HCT116 (cell line): ENCODE data around the gene SEZ6. TPM values are rescaled to one million over a fixed set of nuclear protein-coding genes. Genes with fewer than 3 reads are reported as not detected.

Experiments
- ATAC-seq: fragments of 200-7000 bp; cut with Tn5 transposase; 2 replicates; pipeline ENCODE4 v1.9.1; 2020; ENCODE audit warnings: mild to moderate bottlenecking, moderate library complexity
- BruUV-seq: library from RNA; stranded (reverse); fragments of 400-500 nt; replicated peaks from 2 replicates; lab custom pipeline; 2021; lab: Mats Ljungman, UMichigan
- CTCF ChIA-PET: fragments of 300-600 bp; sonication (Branson Sonifier 250); formaldehyde crosslinking; loops from one replicate; lab custom pipeline; 2021; ENCODE audit warnings: antibody characterized with exemption; lab: Charles Lee
- POLR2A ChIA-PET: fragments of 300-600, 350-600 bp; sonication (Branson Sonifier 250); formaldehyde crosslinking; loops from one replicate; lab custom pipeline; 2021; ENCODE audit warnings: antibody characterized with exemption; lab: Charles Lee
- RAD21 ChIA-PET, 2 experiments: fragments of 300-600 bp; sonication (Branson Sonifier 250); formaldehyde crosslinking; loops; one replicate each; lab custom pipeline; 2023; ENCODE audit warnings: low total read pairs in 2 of 2; ENCODE audit not compliant: uncharacterized antibody in 2 of 2, unreplicated experiment in 2 of 2, low non-redundant PET in 1 of 2; lab: Charles Lee
- DNase-seq: peaks from one replicate; pipeline ENCODE4 v3.0.0-alpha.2; 2010; ENCODE audit warnings: low read depth, low spot score
- H2AFZ ChIP-seq: fragments of 200-600 bp; shearing (Covaris generic), sonication (generic); 2 replicates; pipeline ENCODE4 v1.6.1; 2017; ENCODE audit warnings: low read depth, mixed run types, mixed read lengths, antibody characterized with exemption, low read length; ENCODE audit not compliant: poor library complexity, severe bottlenecking
- H3K27ac ChIP-seq: 2 replicates; pipeline ENCODE4 v1.5.1; 2012; ENCODE audit warnings: low read depth, low read length
- H3K27me3 ChIP-seq: fragments of 200-600 bp; sonication (generic); 2 replicates; pipeline ENCODE4 v1.6.1; 2016; ENCODE audit warnings: mixed run types, low read length, mixed read lengths; ENCODE audit not compliant: insufficient read depth
- H3K36me3 ChIP-seq, 2 experiments: fragments of 200-500 bp in 1 of 2; fragments of 200-600 bp in 1 of 2; sonication (Bioruptor generic) in 1 of 2; sonication (generic) in 1 of 2; 2 replicates each; pipeline versions ENCODE4 v1.5.1 to v1.6.1; 2014 to 2016; ENCODE audit warnings: low read length in 2 of 2, inconsistent platforms in 1 of 2, mixed read lengths in 1 of 2, mixed run types in 1 of 2; ENCODE audit not compliant: insufficient read depth in 2 of 2, control insufficient read depth in 1 of 2
- H3K4me1 ChIP-seq, 2 experiments: fragments of 200-600 bp in 1 of 2; sonication (generic) in 1 of 2; 2 replicates each; pipeline versions ENCODE4 v1.5.1 to v1.6.1; 2012 to 2017; ENCODE audit warnings: low read length in 2 of 2, inconsistent platforms in 1 of 2, mild to moderate bottlenecking in 1 of 2, mixed read lengths in 1 of 2, mixed run types in 1 of 2, moderate library complexity in 1 of 2; ENCODE audit not compliant: insufficient read depth in 2 of 2, control insufficient read depth in 1 of 2
- H3K4me2 ChIP-seq: fragments of 200-600 bp; sonication (generic); 2 replicates; pipeline ENCODE4 v1.6.1; 2017; ENCODE audit warnings: mixed run types, low read length, mixed read lengths
- H3K4me3 ChIP-seq, 2 experiments: fragments of 200-600 bp in 1 of 2; sonication (generic) in 1 of 2; replicated peaks in 1 of 2; 2 replicates each; pipeline ENCODE4 v1.5.1; 2011 to 2016; ENCODE audit warnings: low read length in 2 of 2, control low read depth in 1 of 2, low read depth in 1 of 2, mild to moderate bottlenecking in 1 of 2, mixed read lengths in 1 of 2, mixed run types in 1 of 2
- H3K79me2 ChIP-seq: fragments of 200-600 bp; sonication (generic); 2 replicates; pipeline ENCODE4 v1.6.1; 2017; ENCODE audit warnings: mild to moderate bottlenecking, mixed run types, low read length, moderate library complexity, mixed read lengths; ENCODE audit not compliant: insufficient read depth
- H3K9ac ChIP-seq: fragments of 200-600 bp; sonication (generic); 2 replicates; pipeline ENCODE4 v1.6.1; 2016; ENCODE audit warnings: low read length, mixed read lengths
- H3K9me2 ChIP-seq: fragments of 200-600 bp; sonication (generic), shearing (Covaris generic); 2 replicates; pipeline ENCODE4 v1.6.1; 2017; ENCODE audit warnings: mixed run types, mild to moderate bottlenecking, moderate library complexity; ENCODE audit not compliant: insufficient read depth
- H3K9me3 ChIP-seq, 2 experiments: fragments of 200-500 bp in 1 of 2; fragments of 200-600 bp in 1 of 2; sonication (Bioruptor generic) in 1 of 2; sonication (generic) in 1 of 2; 2 replicates each; pipeline ENCODE4 v1.6.1; 2014 to 2017; ENCODE audit warnings: low read length in 2 of 2, mixed read lengths in 2 of 2, inconsistent platforms in 1 of 2, low read depth in 1 of 2, mild to moderate bottlenecking in 1 of 2, mixed run types in 1 of 2, moderate library complexity in 1 of 2; ENCODE audit not compliant: control insufficient read depth in 1 of 2, insufficient read depth in 1 of 2
- H4K20me1 ChIP-seq: fragments of 200-600 bp; sonication (generic), shearing (Covaris generic); 2 replicates; pipeline ENCODE4 v1.6.1; 2017; ENCODE audit warnings: mixed run types, mild to moderate bottlenecking, moderate library complexity; ENCODE audit not compliant: insufficient read depth
- ATF3 ChIP-seq: IDR thresholded peaks from 2 replicates; pipeline ENCODE4 v1.6.1; 2012
- CEBPB ChIP-seq: IDR thresholded peaks from 2 replicates; pipeline ENCODE4 v1.6.1; 2012; ENCODE audit warnings: low read depth
- FOSL1 ChIP-seq: IDR thresholded peaks from 2 replicates; pipeline ENCODE4 v1.6.1; 2012; ENCODE audit warnings: low read depth
- MAX ChIP-seq: IDR thresholded peaks from 2 replicates; pipeline ENCODE4 v1.6.1; 2012
- POLR2A ChIP-seq: IDR thresholded peaks from 2 replicates; pipeline ENCODE4 v1.7.0; 2011; ENCODE audit warnings: borderline replicate concordance; ENCODE audit not compliant: insufficient read depth, insufficient read length; ENCODE audit errors: extremely low read depth
- POLR2AphosphoS5 ChIP-seq: IDR thresholded peaks from 2 replicates; pipeline ENCODE4 v1.6.1; 2011; ENCODE audit warnings: mild to moderate bottlenecking, low read depth, low read length, moderate library complexity
- RAD21 ChIP-seq: IDR thresholded peaks from 2 replicates; pipeline ENCODE4 v1.6.1; 2012; ENCODE audit warnings: low read depth, mild to moderate bottlenecking
- REST ChIP-seq: IDR thresholded peaks from 2 replicates; pipeline ENCODE4 v1.6.1; 2012; ENCODE audit warnings: low read depth
- SP1 ChIP-seq: IDR thresholded peaks from 2 replicates; pipeline ENCODE4 v1.6.1; 2012; ENCODE audit warnings: low read depth
- YY1 ChIP-seq: IDR thresholded peaks from 2 replicates; pipeline ENCODE4 v1.6.1; 2011; ENCODE audit warnings: low read length, low read depth, moderate library complexity, mild to moderate bottlenecking; ENCODE audit not compliant: insufficient replicate concordance; ENCODE audit errors: extremely low read depth
- ZBTB33 ChIP-seq: IDR thresholded peaks from 2 replicates; pipeline ENCODE4 v1.6.1; 2011; ENCODE audit warnings: mild to moderate bottlenecking, low read length, moderate library complexity; ENCODE audit not compliant: insufficient replicate concordance; ENCODE audit errors: extremely low read depth
- ZNF274 ChIP-seq: fragments of 200-500 bp; sonication (Bioruptor generic); IDR thresholded peaks from 2 replicates; pipeline ENCODE4 v1.6.1; 2014; ENCODE audit warnings: mild to moderate bottlenecking, low read depth, low read length, inconsistent platforms
- intact Hi-C: fragments of 100-400 bp; cut with micrococcal nuclease; formaldehyde crosslinking; loops from 2 replicates; pipeline ENCODE4 v1.10.0; 2022
- total RNA-seq: library from RNA; stranded (reverse); gene quantifications from one replicate; pipeline ENCODE4 v1.2.1, GENCODE V29; 2021; ENCODE audit not compliant: unreplicated experiment

SEZ6 gene
- total RNA-seq, 1 experiment from 2014 or later = 0.22 TPM

GRCh38 chr17:29049541-29050145 lies 43.8 kb upstream of the SEZ6 start:
- H3K4me3 ChIP-seq = no peak overlapping the region
- CTCF ChIA-PET = interaction anchor here (1.4 kb wide), 1 partner anchor 67 kb away, joined by 3 read pairs; no protein-coding TSS in a partner anchor
- DNase-seq = no peak
- RAD21 ChIA-PET = no interaction called here
- H3K4me2 ChIP-seq = no peak overlapping the region
- H3K9me3 ChIP-seq = no peaks in the 10 kb centered on the region
- H3K4me1 ChIP-seq = no peaks in the 10 kb centered on the region
- no peaks in the 10 kb centered on the region for H3K36me3 ChIP-seq
- H3K27me3 ChIP-seq = peaks cover 9% of the 10 kb centered on the region; the same call in 1 of the 2 replicates
- no peak overlapping the region for H3K9ac ChIP-seq
- intact Hi-C loops = no loop called here
- no TSS peak for BruUV-seq
- no peak overlapping the region for H2AFZ ChIP-seq
- TF ChIP-seq YY1 = no peak
- H4K20me1 ChIP-seq = no peaks in the 10 kb centered on the region
- ATAC-seq = no peak
- POLR2A ChIA-PET = no interaction called here
- H3K9me2 ChIP-seq = no peaks in the 10 kb centered on the region
- H3K79me2 ChIP-seq = no peaks in the 10 kb centered on the region
- no peak overlapping the region for H3K27ac ChIP-seq

GRCh38 chr17:29048440-29049368 lies 42.9 kb upstream of the SEZ6 start:
- POLR2A ChIA-PET = no interaction called here
- no peak for TF ChIP-seq CEBPB
- no peak for TF ChIP-seq ATF3
- no peak for TF ChIP-seq RAD21
- TF ChIP-seq MAX = no peak
- TF ChIP-seq FOSL1 = no peak
- TF ChIP-seq ZNF274 = no peak
- no peak for TF ChIP-seq SP1
- no peak for TF ChIP-seq POLR2AphosphoS5
- TF ChIP-seq POLR2A = no peak
- no peak for TF ChIP-seq ZBTB33
- TF ChIP-seq REST = no peak

More at GRCh38 chr17:29048440-29049368, 42.9 kb upstream of the SEZ6 start:
- no peaks in the 10 kb centered on the region for H3K4me1 ChIP-seq
- no peak overlapping the region for H2AFZ ChIP-seq
- H3K4me2 ChIP-seq = no peak overlapping the region
- H3K9me3 ChIP-seq = no peaks in the 10 kb centered on the region
- no peaks in the 10 kb centered on the region for H3K79me2 ChIP-seq
- ChIA-PET RAD21 (no interaction called here), CTCF (interaction anchor here (1.4 kb wide), 1 partner anchor 68 kb away, joined by 3 read pairs; no protein-coding TSS in a partner anchor)
- H3K36me3 ChIP-seq = no peaks in the 10 kb centered on the region
- no peak overlapping the region for H3K4me3 ChIP-seq
- H3K9ac ChIP-seq = no peak overlapping the region
- peaks cover 9% of the 10 kb centered on the region; the same call in 1 of the 2 replicates for H3K27me3 ChIP-seq
- no peaks in the 10 kb centered on the region for H3K9me2 ChIP-seq
- no peak overlapping the region for H3K27ac ChIP-seq
- BruUV-seq = no TSS peak
- no peaks in the 10 kb centered on the region for H4K20me1 ChIP-seq
- DNase-seq (no peak), ATAC-seq (no peak)
- intact Hi-C loops = no loop called here
